ENCODE results near the gene MSGN1.

Gene MSGN1

DNA sequence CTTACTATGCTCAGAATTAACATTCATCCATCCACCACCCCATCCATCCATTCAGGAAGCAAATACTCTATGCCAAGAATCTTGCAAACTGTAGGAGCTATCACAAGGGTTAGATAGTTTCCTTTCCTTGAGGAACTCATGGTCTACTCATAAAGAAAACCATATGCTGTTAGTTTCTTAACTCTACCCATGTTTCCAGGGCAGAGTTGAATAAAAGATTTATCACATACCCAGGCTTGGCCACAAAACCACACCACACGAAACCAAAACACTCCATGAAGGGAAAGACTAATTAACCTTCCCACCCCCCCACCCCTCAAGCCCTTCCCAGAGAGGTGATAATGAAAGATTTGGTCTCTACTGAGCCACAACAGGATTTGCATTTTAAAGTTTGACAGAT lies 23.7 kb upstream of the MSGN1 start:
- Histone ChIP-seq H3K4me3 (ENCODE audit: low read depth, low read length) (no peak overlapping the region), H3K4me1 (ENCODE audit: control insufficient read depth, insufficient read depth, low read length) (no peaks in the 10 kb centered on the region), H3K27ac (ENCODE audit: low read depth, low read length) (no peak overlapping the region)

DNA sequence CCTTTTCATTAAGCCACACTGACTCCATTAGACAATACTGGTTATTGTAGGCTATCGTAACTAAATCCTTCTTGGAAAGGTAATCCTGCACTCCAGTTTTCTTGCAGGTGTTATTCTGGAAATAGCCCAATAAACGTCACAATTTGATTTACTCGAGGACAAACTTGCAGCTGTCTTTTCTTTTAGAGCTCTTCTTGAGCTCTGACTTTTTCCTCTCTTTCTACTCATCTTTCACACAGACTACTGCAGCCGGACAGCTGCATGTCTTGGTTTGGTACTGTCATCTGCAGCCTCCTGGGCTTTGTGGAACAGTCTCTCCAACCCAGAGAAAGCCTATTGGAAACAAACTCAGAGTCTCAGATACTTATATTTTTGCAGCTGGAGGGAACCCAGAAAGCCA lies 23.0 kb upstream of the MSGN1 start:
- Histone ChIP-seq H3K9me3 (ENCODE audit: control insufficient read depth, insufficient read depth, low read length) (no peaks in the 10 kb centered on the region), H3K4me3 (ENCODE audit: low read depth, low read length) (no peak overlapping the region), H3K4me1 (ENCODE audit: control insufficient read depth, insufficient read depth, low read length) (no peaks in the 10 kb centered on the region), H3K27ac (ENCODE audit: low read depth, low read length) (no peak overlapping the region), H3K36me3 (ENCODE audit: control insufficient read depth, insufficient read depth, low read length) (no peaks in the 10 kb centered on the region), H3K27me3 (ENCODE audit: control insufficient read depth, insufficient read depth, low read length) (no peaks in the 10 kb centered on the region), H3K9ac (ENCODE audit: low read depth, low read length) (no peak overlapping the region)

More for the DNA sequence above, 23.7 kb upstream of the MSGN1 start:
- no peaks in the 10 kb centered on the region for H3K27me3 ChIP-seq (ENCODE audit: control insufficient read depth, insufficient read depth, low read length)
- no peaks in the 10 kb centered on the region for H3K9me3 ChIP-seq (ENCODE audit: control insufficient read depth, insufficient read depth, low read length)
- H3K9ac ChIP-seq (ENCODE audit: low read depth, low read length): no peak overlapping the region
- H3K36me3 ChIP-seq (ENCODE audit: control insufficient read depth, insufficient read depth, low read length): no peaks in the 10 kb centered on the region

DNA sequence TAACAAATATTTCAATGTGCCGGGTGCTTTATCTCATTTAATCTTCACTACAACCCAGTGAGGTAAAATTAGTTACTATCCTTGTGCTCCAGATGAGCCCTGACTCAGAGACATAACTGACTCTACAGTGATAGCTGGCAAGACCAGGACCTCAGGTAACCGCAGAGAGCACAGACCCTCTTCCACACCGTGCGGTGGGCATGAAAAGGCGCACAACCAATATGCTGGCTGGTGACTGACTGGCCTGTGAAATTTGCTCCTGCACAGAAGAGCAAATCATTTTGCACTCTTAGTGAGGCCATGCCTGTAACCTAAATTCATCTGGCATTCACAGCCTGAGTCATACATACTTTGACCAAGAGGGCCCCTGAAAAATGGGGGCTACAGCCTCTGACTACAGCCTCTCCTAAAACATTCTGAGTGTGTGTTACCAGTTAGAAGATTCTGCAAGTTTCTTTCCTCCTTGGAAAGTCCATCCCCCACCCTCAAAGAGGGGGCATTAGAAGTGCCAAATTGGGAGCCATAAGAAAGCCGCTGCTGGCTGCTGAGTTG lies 22.4 kb upstream of the MSGN1 start:
- H3K4me3 ChIP-seq (ENCODE audit: low read depth, low read length): no peak overlapping the region
- no peak overlapping the region for H3K9ac ChIP-seq (ENCODE audit: low read depth, low read length)
- H3K4me1 ChIP-seq (ENCODE audit: control insufficient read depth, insufficient read depth, low read length): no peaks in the 10 kb centered on the region
- H3K36me3 ChIP-seq (ENCODE audit: control insufficient read depth, insufficient read depth, low read length): no peaks in the 10 kb centered on the region
- H3K27ac ChIP-seq (ENCODE audit: low read depth, low read length): no peak overlapping the region
- no peaks in the 10 kb centered on the region for H3K27me3 ChIP-seq (ENCODE audit: control insufficient read depth, insufficient read depth, low read length)
- H3K9me3 ChIP-seq (ENCODE audit: control insufficient read depth, insufficient read depth, low read length): no peaks in the 10 kb centered on the region

DNA sequence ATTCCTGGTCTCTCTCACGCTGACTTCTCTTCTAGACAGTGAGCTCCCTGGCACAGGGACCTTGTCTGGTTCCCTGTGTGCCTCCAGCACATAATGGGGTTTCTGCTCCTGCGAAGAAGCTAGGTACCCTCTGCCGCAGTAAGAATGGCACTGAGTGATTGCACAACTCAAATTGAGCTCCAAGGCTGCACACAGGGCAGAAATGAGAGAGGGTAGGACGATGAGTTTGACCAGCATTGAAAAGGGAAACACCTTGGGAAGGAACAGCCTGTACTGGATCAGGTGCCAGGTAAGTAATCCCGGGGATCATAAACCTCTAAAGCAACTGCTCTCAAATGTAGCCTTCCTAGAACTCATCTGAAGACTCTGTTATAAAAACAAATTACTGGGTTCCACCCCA lies 21.0 kb upstream of the MSGN1 start:
- H3K27ac ChIP-seq (ENCODE audit: low read depth, low read length): no peak overlapping the region
- H3K27me3 ChIP-seq (ENCODE audit: control insufficient read depth, insufficient read depth, low read length): no peaks in the 10 kb centered on the region
- H3K9me3 ChIP-seq (ENCODE audit: control insufficient read depth, insufficient read depth, low read length): no peaks in the 10 kb centered on the region
- no peak overlapping the region for H3K9ac ChIP-seq (ENCODE audit: low read depth, low read length)
- H3K4me3 ChIP-seq (ENCODE audit: low read depth, low read length): no peak overlapping the region
- no peaks in the 10 kb centered on the region for H3K4me1 ChIP-seq (ENCODE audit: control insufficient read depth, insufficient read depth, low read length)
- no peaks in the 10 kb centered on the region for H3K36me3 ChIP-seq (ENCODE audit: control insufficient read depth, insufficient read depth, low read length)

DNA sequence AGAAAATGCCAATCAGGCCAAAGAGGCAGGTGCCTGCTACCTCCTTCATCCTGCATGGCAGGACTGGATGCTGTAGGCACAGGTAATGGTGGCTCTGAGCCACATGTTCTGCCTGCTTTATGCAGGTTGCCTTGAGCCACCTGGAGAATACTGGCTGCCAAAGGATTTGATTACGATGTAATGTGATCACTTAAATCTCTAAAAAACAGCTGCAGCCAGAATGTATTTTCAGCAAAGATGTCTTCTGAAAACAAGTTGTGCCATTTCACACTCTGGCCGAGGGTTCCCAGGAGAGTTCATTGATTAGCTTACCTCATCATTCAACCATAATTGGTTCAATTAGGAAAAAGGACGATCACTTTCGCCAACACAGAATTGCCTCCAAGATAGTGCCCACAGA lies 17.9 kb upstream of the MSGN1 start:
- no peak overlapping the region for H3K27ac ChIP-seq (ENCODE audit: low read depth, low read length)
- no peaks in the 10 kb centered on the region for H3K4me1 ChIP-seq (ENCODE audit: control insufficient read depth, insufficient read depth, low read length)
- no peaks in the 10 kb centered on the region for H3K36me3 ChIP-seq (ENCODE audit: control insufficient read depth, insufficient read depth, low read length)
- H3K9ac ChIP-seq (ENCODE audit: low read depth, low read length): no peak overlapping the region
- H3K4me3 ChIP-seq (ENCODE audit: low read depth, low read length): no peak overlapping the region
- no peaks in the 10 kb centered on the region for H3K9me3 ChIP-seq (ENCODE audit: control insufficient read depth, insufficient read depth, low read length)
- H3K27me3 ChIP-seq (ENCODE audit: control insufficient read depth, insufficient read depth, low read length): no peaks in the 10 kb centered on the region

DNA sequence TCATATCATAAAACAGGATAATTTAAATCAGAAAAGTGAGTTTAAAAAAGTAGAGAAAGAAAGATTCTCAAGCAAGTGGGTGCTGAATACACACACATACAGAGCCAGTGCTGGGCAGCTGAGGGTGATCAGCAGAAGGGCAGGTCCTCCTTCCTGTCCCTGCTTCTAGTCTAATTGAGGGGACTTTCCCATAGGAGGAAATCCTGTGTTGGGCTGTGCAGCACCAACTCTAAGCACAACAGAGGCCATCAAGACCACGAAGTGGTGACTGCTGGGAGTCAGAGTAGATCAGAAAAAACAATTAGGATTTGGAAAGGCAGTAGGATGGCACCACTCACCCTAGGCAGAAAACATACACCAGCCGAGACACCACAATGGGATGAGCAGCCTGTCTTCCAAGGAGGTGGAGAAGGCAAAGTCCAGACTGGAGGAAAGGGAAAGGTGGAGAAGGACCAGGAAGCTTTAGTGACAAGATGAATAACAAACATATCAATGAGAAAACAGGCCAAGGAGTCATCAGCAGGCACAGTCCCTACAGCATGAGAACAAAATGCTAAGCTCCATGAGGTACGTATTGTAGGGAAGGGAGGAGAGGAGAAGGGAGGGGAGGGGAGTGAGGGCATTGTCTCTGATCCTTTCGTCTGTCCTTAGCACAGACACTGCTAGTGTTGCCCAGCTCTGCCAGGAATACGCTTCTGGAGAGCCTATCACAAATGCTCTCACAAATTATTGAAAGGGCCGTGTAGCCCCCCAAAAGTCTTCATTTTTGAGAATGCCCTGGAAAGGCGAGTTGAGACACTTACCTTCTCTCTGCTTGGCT lies 16.7 kb upstream of the MSGN1 start:
- Histone ChIP-seq H3K9me3 (ENCODE audit: control insufficient read depth, insufficient read depth, low read length) (no peaks in the 10 kb centered on the region), H3K9ac (ENCODE audit: low read depth, low read length) (no peak overlapping the region), H3K27ac (ENCODE audit: low read depth, low read length) (no peak overlapping the region), H3K27me3 (ENCODE audit: control insufficient read depth, insufficient read depth, low read length) (no peaks in the 10 kb centered on the region), H3K4me3 (ENCODE audit: low read depth, low read length) (no peak overlapping the region), H3K36me3 (ENCODE audit: control insufficient read depth, insufficient read depth, low read length) (no peaks in the 10 kb centered on the region), H3K4me1 (ENCODE audit: control insufficient read depth, insufficient read depth, low read length) (no peaks in the 10 kb centered on the region)

DNA sequence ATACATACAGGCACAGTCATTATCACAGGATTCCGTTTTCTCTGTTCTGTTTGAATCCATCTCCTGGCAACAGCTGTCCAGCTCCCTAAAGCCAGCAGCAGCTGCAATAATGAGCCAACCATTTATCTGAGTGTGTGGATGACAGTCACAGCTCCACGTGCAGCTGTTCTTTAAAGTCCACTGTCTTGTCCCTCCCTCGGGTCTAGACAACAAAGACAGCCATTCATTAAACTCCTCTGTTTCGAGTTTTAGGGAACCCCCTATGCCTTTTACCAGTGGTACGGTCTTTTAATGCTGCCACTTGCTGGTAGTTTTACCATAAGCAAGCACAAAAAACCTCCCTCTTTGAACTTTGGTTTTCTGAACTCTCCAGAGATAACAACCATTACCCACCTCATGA lies 16.0 kb upstream of the MSGN1 start:
- H3K9ac ChIP-seq (ENCODE audit: low read depth, low read length): no peak overlapping the region

DNA sequence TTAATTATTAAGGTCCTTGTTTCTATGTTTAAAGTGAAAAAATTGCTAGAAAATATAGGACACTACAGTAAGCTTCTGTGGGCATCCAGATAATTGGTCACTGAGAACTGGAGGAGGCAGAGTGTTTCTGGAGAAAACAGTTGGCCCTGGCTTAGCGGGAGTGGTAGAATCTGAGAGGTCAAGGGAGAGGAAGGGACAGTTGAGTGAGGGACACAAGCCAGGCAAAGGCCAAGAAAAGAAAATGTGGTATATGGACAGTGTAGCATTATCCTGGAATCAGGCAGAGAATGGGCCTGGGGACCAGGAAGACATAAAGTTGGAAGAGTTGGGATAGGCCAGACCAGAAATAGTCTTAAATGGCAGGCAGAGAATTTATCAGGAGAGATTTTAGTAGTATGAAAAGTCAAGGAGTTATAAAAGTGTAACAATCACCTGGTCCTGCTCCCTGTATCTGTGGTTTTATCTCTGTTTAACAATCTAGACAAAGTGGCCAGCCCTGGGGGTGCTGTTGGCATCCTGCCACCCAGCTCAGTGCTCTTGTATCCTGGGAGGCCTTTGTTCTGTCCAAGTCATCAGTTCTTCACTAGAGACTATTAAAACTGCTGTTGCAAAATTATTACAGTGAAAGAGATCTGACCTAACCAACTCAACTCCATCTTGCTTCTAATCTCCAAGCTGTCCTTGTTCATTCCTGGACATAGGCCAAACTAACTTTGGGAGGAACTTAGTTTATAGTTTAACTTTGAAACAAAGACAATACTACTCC lies 15.4 kb upstream of the MSGN1 start:
- no peaks in the 10 kb centered on the region for H3K4me1 ChIP-seq (ENCODE audit: control insufficient read depth, insufficient read depth, low read length)
- no peaks in the 10 kb centered on the region for H3K9me3 ChIP-seq (ENCODE audit: control insufficient read depth, insufficient read depth, low read length)
- H3K27me3 ChIP-seq (ENCODE audit: control insufficient read depth, insufficient read depth, low read length): no peaks in the 10 kb centered on the region
- H3K9ac ChIP-seq (ENCODE audit: low read depth, low read length): no peak overlapping the region
- no peak overlapping the region for H3K27ac ChIP-seq (ENCODE audit: low read depth, low read length)
- no peaks in the 10 kb centered on the region for H3K36me3 ChIP-seq (ENCODE audit: control insufficient read depth, insufficient read depth, low read length)
- no peak overlapping the region for H3K4me3 ChIP-seq (ENCODE audit: low read depth, low read length)

More for the DNA sequence above, 16.0 kb upstream of the MSGN1 start:
- no peak overlapping the region for H3K27ac ChIP-seq (ENCODE audit: low read depth, low read length)
- no peaks in the 10 kb centered on the region for H3K27me3 ChIP-seq (ENCODE audit: control insufficient read depth, insufficient read depth, low read length)
- H3K36me3 ChIP-seq (ENCODE audit: control insufficient read depth, insufficient read depth, low read length): no peaks in the 10 kb centered on the region
- no peaks in the 10 kb centered on the region for H3K9me3 ChIP-seq (ENCODE audit: control insufficient read depth, insufficient read depth, low read length)
- no peaks in the 10 kb centered on the region for H3K4me1 ChIP-seq (ENCODE audit: control insufficient read depth, insufficient read depth, low read length)
- H3K4me3 ChIP-seq (ENCODE audit: low read depth, low read length): no peak overlapping the region

DNA sequence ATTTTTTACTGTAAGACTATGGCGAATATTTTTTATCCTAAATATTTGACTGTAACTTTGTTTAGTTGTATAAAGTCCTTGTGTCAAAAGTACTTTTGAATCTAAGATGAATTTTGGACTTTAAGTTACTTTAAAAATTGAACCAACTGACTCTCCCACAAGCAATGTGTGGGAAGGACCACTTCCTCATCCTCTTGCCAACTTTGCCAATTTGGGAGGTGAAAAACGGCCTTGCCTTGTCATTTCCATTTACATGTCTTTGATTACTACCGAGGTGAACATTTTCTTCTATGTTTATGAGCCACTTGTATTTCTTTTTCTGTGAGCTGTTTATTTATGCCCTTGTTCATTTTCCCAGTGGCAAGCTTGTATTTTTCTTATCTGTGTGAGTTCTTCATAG lies 12.8 kb upstream of the MSGN1 start:
- Histone ChIP-seq H3K27ac (ENCODE audit: low read depth, low read length) (no peak overlapping the region), H3K27me3 (ENCODE audit: control insufficient read depth, insufficient read depth, low read length) (no peaks in the 10 kb centered on the region), H3K4me3 (ENCODE audit: low read depth, low read length) (no peak overlapping the region), H3K9ac (ENCODE audit: low read depth, low read length) (no peak overlapping the region), H3K36me3 (ENCODE audit: control insufficient read depth, insufficient read depth, low read length) (no peaks in the 10 kb centered on the region), H3K9me3 (ENCODE audit: control insufficient read depth, insufficient read depth, low read length) (no peaks in the 10 kb centered on the region), H3K4me1 (ENCODE audit: control insufficient read depth, insufficient read depth, low read length) (no peaks in the 10 kb centered on the region)

DNA sequence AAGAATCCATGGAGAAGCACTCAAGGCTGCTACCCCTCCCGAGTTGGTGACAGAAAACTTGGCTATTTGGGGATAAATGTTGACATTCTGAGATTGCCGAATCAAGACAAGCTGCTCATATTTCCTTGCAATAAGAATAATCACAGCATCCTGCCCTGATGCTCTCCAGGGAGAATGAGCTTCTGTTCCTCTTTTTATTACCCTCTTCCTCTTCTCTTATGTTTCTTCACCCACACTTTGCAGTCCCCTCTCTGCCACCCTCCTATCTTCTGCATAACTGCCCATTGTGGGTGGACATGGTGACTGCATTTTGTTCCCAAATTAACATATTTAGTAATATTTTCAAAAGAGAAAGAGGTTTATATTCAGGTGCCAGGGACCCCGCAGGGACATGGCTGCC lies 11.9 kb upstream of the MSGN1 start:
- H3K9me3 ChIP-seq (ENCODE audit: control insufficient read depth, insufficient read depth, low read length): no peaks in the 10 kb centered on the region
- no peaks in the 10 kb centered on the region for H3K27me3 ChIP-seq (ENCODE audit: control insufficient read depth, insufficient read depth, low read length)
- H3K9ac ChIP-seq (ENCODE audit: low read depth, low read length): no peak overlapping the region
- H3K4me3 ChIP-seq (ENCODE audit: low read depth, low read length): no peak overlapping the region
- no peaks in the 10 kb centered on the region for H3K4me1 ChIP-seq (ENCODE audit: control insufficient read depth, insufficient read depth, low read length)
- H3K36me3 ChIP-seq (ENCODE audit: control insufficient read depth, insufficient read depth, low read length): no peaks in the 10 kb centered on the region
- no peak overlapping the region for H3K27ac ChIP-seq (ENCODE audit: low read depth, low read length)

DNA sequence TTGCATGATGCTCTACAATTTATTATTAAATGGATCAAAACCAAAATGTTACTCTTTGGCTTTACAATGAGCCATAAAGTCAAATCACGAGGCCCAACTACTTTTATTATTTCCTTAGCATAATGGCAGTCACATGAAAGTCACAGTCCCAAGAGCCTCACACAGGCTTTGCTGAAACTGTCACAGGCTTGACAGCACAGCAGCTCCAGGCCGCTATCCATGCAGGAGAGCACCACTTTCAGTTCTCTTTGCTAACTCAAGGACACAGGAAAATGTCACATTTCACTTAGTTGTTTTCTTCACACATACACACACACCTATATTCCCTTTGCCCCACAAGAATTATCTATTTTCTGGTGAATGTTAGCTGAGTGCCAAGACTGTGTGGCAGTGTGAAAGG lies 11.1 kb upstream of the MSGN1 start:
- no peaks in the 10 kb centered on the region for H3K9me3 ChIP-seq (ENCODE audit: control insufficient read depth, insufficient read depth, low read length)
- H3K27ac ChIP-seq (ENCODE audit: low read depth, low read length): no peak overlapping the region
- no peaks in the 10 kb centered on the region for H3K4me1 ChIP-seq (ENCODE audit: control insufficient read depth, insufficient read depth, low read length)
- no peak overlapping the region for H3K9ac ChIP-seq (ENCODE audit: low read depth, low read length)
- H3K27me3 ChIP-seq (ENCODE audit: control insufficient read depth, insufficient read depth, low read length): no peaks in the 10 kb centered on the region
- H3K36me3 ChIP-seq (ENCODE audit: control insufficient read depth, insufficient read depth, low read length): no peaks in the 10 kb centered on the region
- H3K4me3 ChIP-seq (ENCODE audit: low read depth, low read length): no peak overlapping the region
